ENCODE measurements around the gene PBXIP1.

The PBXIP1 gene

GRCh38 chr1:154955039-154955717, 721 bp downstream of the PBXIP1 start:
- DNase-seq = peak; percentile 60

DNA sequence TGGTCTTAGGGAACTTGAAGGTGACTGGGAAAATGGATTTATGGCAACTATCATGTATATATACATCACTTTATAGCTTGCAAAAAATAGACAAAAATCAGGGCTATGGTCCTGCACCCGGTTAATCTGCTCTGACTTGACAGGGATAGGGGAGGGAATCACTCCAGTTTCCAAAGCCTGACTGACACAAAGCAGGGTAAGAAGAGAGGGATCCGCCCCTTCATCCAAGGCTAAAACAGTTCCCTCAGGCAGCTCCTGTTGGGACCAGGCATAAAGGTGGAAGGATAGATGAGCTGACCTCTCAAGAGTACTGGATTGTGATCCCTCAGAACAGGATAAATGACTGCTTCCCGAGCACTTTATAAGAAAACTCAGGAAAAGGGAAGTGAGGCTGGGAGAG, 1.4 kb downstream of the PBXIP1 start:
- no peak for DNase-seq

DNA sequence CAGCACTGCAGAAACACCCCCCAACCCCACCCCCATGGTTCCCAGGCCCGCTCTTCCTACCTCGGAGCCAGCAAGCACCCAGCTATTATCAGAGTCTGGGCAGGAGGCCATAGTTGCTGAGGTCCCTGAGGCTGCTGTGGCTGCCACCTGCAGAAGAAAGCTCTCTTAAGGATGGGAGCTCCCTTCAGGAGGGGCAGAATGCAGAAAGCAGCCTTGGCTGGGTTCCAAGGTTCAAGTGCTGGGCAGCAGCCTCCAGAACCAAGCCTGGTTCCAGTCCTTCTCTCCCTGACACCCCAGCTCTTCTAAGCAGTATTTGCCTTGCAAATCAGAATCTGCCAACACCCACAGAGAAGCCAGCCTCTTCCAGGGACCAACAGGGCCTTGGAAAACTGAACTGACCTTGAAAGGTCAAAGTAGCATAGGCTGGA, 2.3 kb downstream of the PBXIP1 start:
- DNase-seq = no peak

DNA sequence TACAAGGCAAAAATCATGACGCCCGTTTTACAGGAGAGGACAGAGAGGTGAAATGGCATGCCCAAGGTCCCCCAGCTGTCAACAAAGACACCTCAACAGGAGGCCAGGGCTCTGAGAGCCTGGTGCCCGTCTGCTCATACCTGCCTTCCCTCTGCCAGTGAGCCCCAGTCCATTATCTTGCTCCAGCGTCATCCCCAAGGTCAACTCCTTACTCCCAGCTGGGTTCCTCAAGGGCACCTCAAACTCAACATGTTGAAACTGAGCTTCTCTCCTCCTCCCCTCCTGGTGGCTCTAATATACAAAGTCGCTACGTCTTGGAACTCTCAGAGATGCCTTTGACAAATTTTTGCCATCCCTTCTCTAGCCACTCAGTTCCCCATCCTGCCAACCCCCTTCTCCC, 3.2 kb downstream of the PBXIP1 start:
- DNase-seq = no peak

GRCh38 chr1:154951901-154952657, 3.8 kb downstream of the PBXIP1 start:
- no peak for DNase-seq

GRCh38 chr1:154948079-154948478, 7.8 kb downstream of the PBXIP1 start:
- no peak for DNase-seq

- no peak for DNase-seq
Measured at GRCh38 chr1:154945962-154946850, 9.7 kb downstream of the PBXIP1 start.

- DNase-seq = no peak
Measured at GRCh38 chr1:154945160-154945961, 10.5 kb downstream of the PBXIP1 start.

DNA sequence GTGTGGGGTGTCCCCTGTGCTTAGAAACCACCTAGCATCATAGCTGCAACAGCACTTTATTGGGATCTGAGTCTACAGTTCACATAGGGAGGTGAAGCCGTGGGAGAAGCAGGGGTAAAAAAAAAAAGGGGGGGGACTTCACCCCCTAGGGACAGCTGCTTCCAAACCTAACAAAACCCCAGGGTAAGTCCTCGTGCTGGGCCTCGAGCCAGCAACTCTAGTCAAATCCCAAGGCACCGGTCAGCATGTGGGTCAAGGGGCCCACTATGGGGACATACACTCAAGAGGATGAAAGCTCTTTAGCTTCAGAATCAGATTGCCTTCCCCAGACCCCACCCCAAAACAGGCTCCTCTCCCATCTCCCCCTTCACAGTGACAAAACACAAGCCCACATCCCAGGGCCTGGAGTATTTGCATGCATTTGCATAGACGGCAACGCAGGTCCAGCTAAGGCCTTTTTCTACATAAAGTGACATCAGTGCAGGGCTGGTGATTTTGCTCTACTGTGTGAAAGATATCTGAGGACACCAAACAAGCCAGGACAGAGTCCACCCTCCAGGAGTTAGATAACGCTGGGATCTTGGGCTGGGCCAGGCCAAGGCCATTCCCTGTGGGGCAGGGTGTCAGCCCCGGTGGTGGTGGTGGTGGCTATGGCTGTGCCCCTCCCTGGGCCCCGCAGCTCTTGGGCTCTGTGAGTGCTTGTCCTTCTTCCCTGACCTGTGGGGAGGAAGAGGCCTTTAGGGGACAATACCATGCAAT, 11.3 kb downstream of the PBXIP1 start:
- no peak for DNase-seq

DNA sequence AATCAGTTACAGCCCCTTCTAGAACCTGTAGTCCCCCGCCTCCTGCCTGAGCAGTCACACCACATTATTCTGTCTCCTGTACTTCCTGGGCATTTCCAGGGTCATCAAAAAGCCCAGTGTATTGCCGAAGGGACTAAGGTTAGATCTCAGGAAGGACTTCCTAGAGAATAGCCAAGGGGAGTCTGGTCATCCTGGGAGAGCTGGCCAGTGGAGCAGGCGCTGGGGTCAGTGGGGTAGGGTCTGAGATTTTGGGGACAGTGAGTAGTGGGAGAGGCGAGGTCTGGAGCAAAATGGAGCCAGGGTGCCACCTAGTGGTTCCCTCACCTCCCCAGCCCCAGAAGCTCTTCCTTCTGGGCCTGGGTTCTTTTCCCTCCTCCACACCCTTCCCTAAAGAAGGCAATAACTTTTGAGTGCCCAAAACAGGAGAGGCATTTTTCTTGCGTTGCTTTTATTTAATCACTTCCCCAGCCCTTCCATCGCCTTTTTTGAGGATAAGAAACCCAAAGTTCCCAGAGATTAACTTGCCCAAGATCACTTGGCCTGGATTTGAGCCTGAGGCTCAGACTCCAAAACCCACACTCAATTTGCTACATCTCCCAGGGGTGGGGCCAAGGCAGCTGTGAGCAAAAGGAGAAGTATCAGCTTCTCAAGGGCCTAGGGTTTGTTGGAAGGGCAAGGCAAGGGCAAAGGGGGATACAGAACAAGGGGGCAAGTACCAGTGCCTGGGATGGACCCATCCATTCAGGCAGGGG, 12.1 kb downstream of the PBXIP1 start:
- peak; percentile 27 for DNase-seq

DNA sequence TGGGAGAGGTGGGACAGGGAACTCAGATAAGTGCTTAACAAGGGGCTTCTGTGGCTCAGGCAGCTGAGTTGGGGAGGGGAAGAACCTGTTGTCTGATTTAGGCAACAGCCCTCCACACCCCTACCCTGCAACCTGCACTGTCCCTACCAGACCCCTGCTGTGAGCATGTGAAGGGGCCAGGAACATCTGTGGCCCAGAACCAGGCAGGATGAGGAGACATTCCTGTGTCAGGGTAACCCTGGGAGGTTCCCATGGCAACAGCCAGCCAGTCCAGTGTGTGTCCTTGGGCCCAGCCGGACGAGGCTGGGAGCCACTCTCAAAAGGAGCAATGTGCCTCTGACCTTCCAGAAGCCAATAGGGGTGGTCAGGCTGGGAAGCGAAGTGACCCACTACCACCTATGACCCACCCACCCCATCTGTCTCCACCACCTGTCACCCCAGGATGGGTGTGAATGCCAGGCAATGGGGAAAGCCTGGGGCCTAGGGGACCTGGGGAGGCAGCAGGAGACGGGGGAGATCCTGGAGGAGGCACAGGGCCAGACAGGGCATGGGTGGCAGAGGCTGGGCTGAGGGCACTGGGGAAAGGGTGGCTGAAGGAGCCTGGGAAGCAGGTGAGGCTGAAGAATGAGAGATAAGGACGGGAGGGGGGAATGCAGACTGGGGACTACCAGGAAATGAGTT, 14.4 kb downstream of the PBXIP1 start:
- no peak for DNase-seq

GRCh38 chr1:154940651-154941194, 15.2 kb downstream of the PBXIP1 start:
- no peak for DNase-seq

GRCh38 chr1:154940213-154940560, 15.7 kb downstream of the PBXIP1 start:
- DNase-seq = no peak

DNA sequence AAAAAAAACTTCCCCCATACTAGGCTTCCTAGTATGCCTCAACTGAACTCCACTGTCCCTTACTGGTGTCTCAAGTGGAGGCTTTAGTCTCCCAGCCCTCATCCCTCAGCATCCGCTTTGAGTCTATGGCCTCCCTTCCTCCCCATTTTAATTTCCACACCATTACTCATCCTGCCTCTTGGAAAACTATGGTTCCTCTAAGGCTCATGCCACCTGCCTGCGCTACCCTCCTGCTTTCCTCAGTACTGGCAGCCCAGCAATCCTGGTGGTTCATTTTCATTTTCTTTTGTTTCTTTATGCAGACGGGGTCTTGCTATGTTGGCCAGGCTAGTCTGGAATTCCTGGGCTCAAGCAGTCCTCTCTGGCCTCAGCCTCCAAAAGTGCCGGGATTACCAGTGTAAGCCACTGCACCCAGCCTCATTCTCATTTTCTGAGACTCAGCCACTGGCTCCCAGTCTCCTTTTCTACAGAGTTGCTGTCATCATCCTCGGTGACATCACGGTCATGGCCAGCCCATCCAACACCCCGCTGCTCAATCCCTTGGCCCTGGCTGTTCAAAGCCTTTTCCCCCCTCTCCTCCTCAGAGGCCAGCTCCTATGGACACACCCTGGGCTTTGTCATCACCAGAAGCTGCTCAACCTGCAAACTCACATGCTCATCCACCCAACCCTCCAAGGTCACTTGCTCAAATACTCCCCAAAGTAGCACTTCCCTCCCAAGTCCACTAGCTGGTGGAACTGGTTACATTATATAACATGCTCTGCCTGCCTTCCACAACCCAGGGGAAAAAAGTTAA, 17.1 kb downstream of the PBXIP1 start:
- DNase-seq = no peak

- no peak for DNase-seq
Measured at GRCh38 chr1:154937988-154938386, 17.9 kb downstream of the PBXIP1 start.

- DNase-seq = peak; percentile 98
Measured at GRCh38 chr1:154937085-154937987, 18.6 kb downstream of the PBXIP1 start.

- peak; percentile 98 for DNase-seq
Measured at GRCh38 chr1:154936555-154937084, 19.3 kb downstream of the PBXIP1 start, which contains the start of gene PMVK. TSS of gene PMVK (minus strand) at chr1:154936719. CDS start at chr1:154936685, 34 bp downstream.
